Hematopoietic multipotent progenitor cell treated with erythropoietin and hydrocortisone succinate and interleukin-3 and kit ligand, for 17 days (in vitro differentiated cells): ENCODE data around the gene DZIP3.
"Not testable (repeated sequence)": the region's sequence is repeated elsewhere in the genome, so short reads cannot be mapped to it uniquely, and the experiment has no call there.

Experiments
- DNase-seq: peaks from one replicate; pipeline ENCODE4 v3.0.0-alpha.2; 2015; ENCODE audit warnings: low spot score

The DZIP3 gene

GRCh38 chr3:108598375-108598774 is 8.9 kb downstream of the DZIP3 start:
- peak; percentile 64 for DNase-seq

- peak; percentile 66 for DNase-seq
These were observed 10.3 kb downstream of the DZIP3 start for GRCh38 chr3:108599677-108600409.

- no peak for DNase-seq
These were observed 12.9 kb downstream of the DZIP3 start for GRCh38 chr3:108602249-108602934.

- DNase-seq = no peak
These were observed 13.4 kb downstream of the DZIP3 start for GRCh38 chr3:108602935-108603294.

GRCh38 chr3:108603691-108604090 is 14.2 kb downstream of the DZIP3 start:
- no peak for DNase-seq

GRCh38 chr3:108605028-108605427 is 15.5 kb downstream of the DZIP3 start:
- DNase-seq = no peak

GRCh38 chr3:108605491-108605890 is 16.0 kb downstream of the DZIP3 start:
- DNase-seq = no peak

- DNase-seq = no peak
These were observed 19.2 kb downstream of the DZIP3 start for GRCh38 chr3:108608750-108609149.

GRCh38 chr3:108610651-108611050 is 21.1 kb downstream of the DZIP3 start:
- DNase-seq = no peak

GRCh38 chr3:108616090-108616489 is 26.6 kb downstream of the DZIP3 start:
- not testable (repeated sequence) for DNase-seq

- DNase-seq = no peak
These were observed 30.7 kb downstream of the DZIP3 start for GRCh38 chr3:108620250-108620649.

- no peak for DNase-seq
These were observed 34.0 kb downstream of the DZIP3 start for GRCh38 chr3:108623504-108623903.

- no peak for DNase-seq
These were observed 40.5 kb downstream of the DZIP3 start for GRCh38 chr3:108629974-108630373.

- no peak for DNase-seq
These were observed 53.0 kb downstream of the DZIP3 start for GRCh38 chr3:108642526-108642925.

- DNase-seq = no peak
These were observed 55.8 kb downstream of the DZIP3 start for GRCh38 chr3:108645364-108645763.

GRCh38 chr3:108655664-108656063 is 66.1 kb downstream of the DZIP3 start:
- DNase-seq = not testable (repeated sequence)

GRCh38 chr3:108661699-108662098 is 72.2 kb downstream of the DZIP3 start:
- no peak for DNase-seq

GRCh38 chr3:108662142-108662738 is 72.7 kb downstream of the DZIP3 start:
- peak; percentile 72 for DNase-seq

GRCh38 chr3:108664266-108664665 is 74.7 kb downstream of the DZIP3 start:
- DNase-seq = no peak

GRCh38 chr3:108667312-108667711 is 77.8 kb downstream of the DZIP3 start:
- DNase-seq = no peak

GRCh38 chr3:108669208-108669607 is 79.7 kb downstream of the DZIP3 start:
- no peak for DNase-seq

GRCh38 chr3:108672701-108673100 is 83.2 kb downstream of the DZIP3 start:
- DNase-seq = no peak

- DNase-seq = no peak
These were observed 84.6 kb downstream of the DZIP3 start for GRCh38 chr3:108673988-108674661.
